K562 (cell line): ENCODE measurements around the gene TBX6. TPM values are rescaled to one million over a fixed set of nuclear protein-coding genes. Genes with fewer than 3 reads are reported as not detected.
A peak's percentile ranks its signal among the peaks of the same experiment; 100 is the strongest.

Experiments used
- BMI1 ChIP-seq: fragments of 150-350 bp; IDR thresholded peaks from 2 replicates; pipeline ENCODE4 v1.6.1; 2014; ENCODE audit warnings: low read length
- CEBPB ChIP-seq: fragments of 450-650 bp; IDR thresholded peaks from 2 replicates; pipeline ENCODE4 v1.6.1; 2016; ENCODE audit warnings: missing genetic modification characterization, missing compliant biosample characterization
- CREB1 ChIP-seq, 2 experiments: sonication (generic) in 1 of 2; formaldehyde crosslinking in 1 of 2; IDR thresholded peaks; 2 replicates each; pipeline versions ENCODE4 v1.6.1 to v1.8.0; 2012 to 2022; ENCODE audit warnings: inconsistent platforms in 1 of 2, mild to moderate bottlenecking in 1 of 2, missing genetic modification reagents in 1 of 2, moderate library complexity in 1 of 2
- DNMT1 ChIP-seq: fragments of 450-650 bp; IDR thresholded peaks from 2 replicates; pipeline ENCODE4 v1.6.1; 2016; ENCODE audit warnings: antibody characterized with exemption, mild to moderate bottlenecking
- E2F3 ChIP-seq: fragments of 250-450 bp; sonication (Bioruptor Pico); IDR thresholded peaks from 2 replicates; pipeline ENCODE4 v1.4.0; 2020; ENCODE audit warnings: mild to moderate bottlenecking
- EHMT2 ChIP-seq: fragments of 450-650 bp; IDR thresholded peaks from 2 replicates; pipeline ENCODE4 v1.6.1; 2018; ENCODE audit warnings: antibody characterized with exemption
- FOXM1 ChIP-seq, 2 experiments: fragments of 450-650 bp in 1 of 2; sonication (generic) in 1 of 2; formaldehyde crosslinking in 1 of 2; IDR thresholded peaks; 2 replicates each; pipeline versions ENCODE4 v1.6.1 to v1.9.0; 2017 to 2022; ENCODE audit warnings: low read depth in 2 of 2, mild to moderate bottlenecking in 2 of 2, missing genetic modification reagents in 1 of 2, moderate library complexity in 1 of 2
- HDAC1 ChIP-seq, 2 experiments: fragments of 450-650 bp; IDR thresholded peaks; 2 replicates each; pipeline ENCODE4 v1.6.1; 2016 to 2017; ENCODE audit warnings: inconsistent platforms in 1 of 2, mild to moderate bottlenecking in 1 of 2, moderate library complexity in 1 of 2
- HDAC2 ChIP-seq: fragments of 450-650 bp; IDR thresholded peaks from 2 replicates; pipeline ENCODE4 v1.6.1; 2016; ENCODE audit warnings: mild to moderate bottlenecking
- LCOR ChIP-seq: sonication (generic); formaldehyde crosslinking; IDR thresholded peaks from 2 replicates; pipeline ENCODE4 v1.8.0; 2022; ENCODE audit warnings: mild to moderate bottlenecking, missing genetic modification reagents
- MXI1 ChIP-seq: IDR thresholded peaks from 2 replicates; pipeline ENCODE4 v1.6.1; 2011; ENCODE audit warnings: low read depth, mild to moderate bottlenecking, improper control_type of control experiment, low read length
- NFIC ChIP-seq: fragments of 450-650 bp; IDR thresholded peaks from 2 replicates; pipeline ENCODE4 v1.6.1; 2017; ENCODE audit warnings: mild to moderate bottlenecking, inconsistent platforms
- RB1 ChIP-seq: fragments of 450-650 bp; IDR thresholded peaks from 2 replicates; pipeline ENCODE4 v1.6.1; 2017; ENCODE audit warnings: low read depth, mild to moderate bottlenecking
- RBM39 ChIP-seq: fragments of 200-400 bp; formaldehyde crosslinking; optimal IDR thresholded peaks from 2 replicates; pipeline ENCODE3; 2018; ENCODE audit warnings: low read depth, low read length
- RNF2 ChIP-seq: sonication (generic); IDR thresholded peaks from 2 replicates; pipeline ENCODE4 v1.6.1; 2016
- RUNX1 ChIP-seq: sonication (generic); IDR thresholded peaks from 2 replicates; pipeline ENCODE4 v1.6.1; 2016; ENCODE audit warnings: antibody characterized with exemption, low read depth
- SMARCC2 ChIP-seq: fragments of 450-650 bp; IDR thresholded peaks from 2 replicates; pipeline ENCODE4 v1.6.1; 2017; ENCODE audit warnings: antibody characterized with exemption, moderate library complexity, mild to moderate bottlenecking, low read depth
- ZNF12 ChIP-seq: sonication (generic); formaldehyde crosslinking; IDR thresholded peaks from 2 replicates; pipeline ENCODE4 v1.4.0; 2020; ENCODE audit warnings: mild to moderate bottlenecking, missing genetic modification reagents
- ZNF3 ChIP-seq: fragments of 250-450 bp; sonication (Bioruptor Pico); IDR thresholded peaks from 2 replicates; pipeline ENCODE4 v1.5.0; 2021; ENCODE audit warnings: mild to moderate bottlenecking, moderate library complexity
- ZNF589 ChIP-seq: fragments of 200-800 bp; sonication (Bioruptor generic); IDR thresholded peaks from 2 replicates; pipeline ENCODE4 v1.6.1; 2016; ENCODE audit warnings: low read depth, missing genetic modification characterization, missing compliant biosample characterization
- ZNF766 ChIP-seq: fragments of 200-800 bp; sonication (Bioruptor generic); conservative IDR thresholded peaks from 2 replicates; pipeline ENCODE4 v1.6.1; 2016; ENCODE audit warnings: missing genetic modification characterization, missing compliant biosample characterization
- polyA plus RNA-seq, 8 experiments: library from polyadenylated mRNA; depleted of rRNA in 4 of 8; stranded (reverse) in 5 of 8; unstranded in 3 of 8; fragments of >200 nt; fragmentation: Nextera tagmentation in 2 of 8; fragmentation: Illumina TruSeq in 1 of 8; extraction: Ambion mirVana in 2 of 8; extraction: Trizol in 1 of 8; gene quantifications; 2 replicates each; pipeline versions ENCODE4 v1.2.1 to v1.2.3, GENCODE V29; 2011 to 2014; ENCODE audit warnings: inconsistent platforms in 1 of 8, missing spikeins in 1 of 8
- total RNA-seq, 7 experiments: library from RNA; depleted of rRNA in 6 of 7; stranded (reverse); fragments of >200 nt in 6 of 7; fragmentation: Illumina TruSeq in 2 of 7; extraction: Trizol in 2 of 7; gene quantifications; 2 replicates each; pipeline versions ENCODE4 v1.2.1 to v1.2.3, GENCODE V29; 2011 to 2021; ENCODE audit warnings: low replicate concordance in 1 of 7
- TF ChIP-seq, protein P1 (sequence below): fragments of 250-450 bp; sonication (Bioruptor Pico); IDR thresholded peaks from 2 replicates; pipeline ENCODE4 v1.4.0; 2020; ENCODE audit warnings: borderline replicate concordance
- TF ChIP-seq, protein P2 (sequence below): sonication (generic); formaldehyde crosslinking; IDR thresholded peaks from 2 replicates; pipeline ENCODE4 v1.8.0; 2022; ENCODE audit warnings: mild to moderate bottlenecking, missing genetic modification reagents
- TF ChIP-seq, protein P3 (sequence below): fragments of 200-800 bp; sonication (Bioruptor generic); IDR thresholded peaks from 2 replicates; pipeline ENCODE4 v1.6.1; 2017; ENCODE audit warnings: missing genetic modification characterization, missing compliant biosample characterization
- TF ChIP-seq, protein P4 (sequence below): fragments of 450-650 bp; IDR thresholded peaks from 2 replicates; pipeline ENCODE4 v1.6.1; 2016; ENCODE audit warnings: antibody characterized with exemption

TBX6 gene
- total and polyA plus RNA-seq, 9 of the 15 experiments (the other 6 are each of a cell fraction or from before 2014, with no cell fraction given): 0.07 to 0.58 (median 0.11) TPM; not detected in 2

DNA sequence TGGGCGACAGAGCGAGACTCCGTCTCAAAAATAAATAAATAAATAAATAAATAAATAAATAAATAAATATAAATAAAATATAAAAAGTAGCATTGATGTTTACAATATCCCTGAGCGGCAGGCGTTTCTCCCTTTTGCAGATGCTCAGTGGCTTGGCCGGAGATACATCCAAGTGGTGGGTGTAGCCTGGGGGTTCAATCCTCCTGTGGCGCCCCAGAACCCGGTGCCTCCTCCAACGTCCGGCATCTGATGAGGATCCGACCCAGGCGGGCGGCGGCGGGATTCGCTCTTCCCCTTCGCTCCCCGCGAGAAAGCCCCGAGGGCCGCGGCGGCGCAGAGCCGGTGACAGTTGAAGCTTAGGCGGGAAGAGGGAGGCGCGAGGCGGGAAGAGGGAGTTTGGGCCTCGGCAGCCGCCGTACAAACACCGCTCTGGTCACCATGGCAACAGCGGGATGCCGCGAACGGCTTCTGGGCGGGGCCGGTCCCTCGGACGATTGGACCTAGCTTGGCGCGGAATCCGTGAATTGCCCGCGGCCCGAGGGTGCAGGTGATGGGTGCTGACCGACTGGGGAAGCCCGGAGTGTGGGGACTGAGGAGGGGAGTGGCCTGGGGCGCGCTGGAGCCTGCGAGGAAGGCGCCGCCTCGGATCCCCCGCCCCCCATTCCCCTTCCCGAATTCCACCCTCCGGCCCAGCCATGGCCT lies 38.9 kb downstream of the TBX6 start (continued):
- TF ChIP-seq LCOR (CRISPR knock-in tag) (peak; percentile 99), NFIC (peak; percentile 47), ZNF12 (CRISPR knock-in tag) (0 out of 2 replicates have a peak, but pooled peaks have one; percentile 43), MXI1 (peak; percentile 77; the same call in 1 of the 2 replicates), FOXM1 (IDR thresholded peaks at IDR 0.05; ENCODE audit: low read depth) (0 out of 2 replicates have a peak, but pooled peaks have one; percentile 54), FOXM1 (CRISPR knock-in tag; IDR thresholded peaks at IDR 0.05; ENCODE audit: low read depth) (peak; percentile 94), RBM39 (no peak), ZNF3 (no peak), BMI1 (peak; percentile 92), CEBPB (tag) (no peak; the same call in 1 of the 2 replicates), RUNX1 (0 out of 2 replicates have a peak, but pooled peaks have one; percentile 73), HDAC2 (peak; percentile 59; the same call in 1 of the 2 replicates), ZNF589 (CRISPR knock-in tag) (no peak), SMARCC2 (no peak), CREB1 (IDR thresholded peaks at IDR 0.05) (peak; percentile 49; the same call in 1 of the 2 replicates), CREB1 (CRISPR knock-in tag; IDR thresholded peaks at IDR 0.05) (peak; percentile 71), EHMT2 (no peak), DNMT1 (no peak), E2F3 (CRISPR knock-in tag) (peak; percentile 100), HDAC1 (IDR thresholded peaks at IDR 0.05) (peak in 1 of 2 experiments; percentile 89; a peak in 2 of 4 replicates), RB1 (peak; percentile 100), RNF2 (peak; percentile 96), ZNF766 (CRISPR knock-in tag) (0 out of 2 replicates have a peak, but pooled peaks have one; percentile 43)
- TF ChIP-seq, protein P1, sequence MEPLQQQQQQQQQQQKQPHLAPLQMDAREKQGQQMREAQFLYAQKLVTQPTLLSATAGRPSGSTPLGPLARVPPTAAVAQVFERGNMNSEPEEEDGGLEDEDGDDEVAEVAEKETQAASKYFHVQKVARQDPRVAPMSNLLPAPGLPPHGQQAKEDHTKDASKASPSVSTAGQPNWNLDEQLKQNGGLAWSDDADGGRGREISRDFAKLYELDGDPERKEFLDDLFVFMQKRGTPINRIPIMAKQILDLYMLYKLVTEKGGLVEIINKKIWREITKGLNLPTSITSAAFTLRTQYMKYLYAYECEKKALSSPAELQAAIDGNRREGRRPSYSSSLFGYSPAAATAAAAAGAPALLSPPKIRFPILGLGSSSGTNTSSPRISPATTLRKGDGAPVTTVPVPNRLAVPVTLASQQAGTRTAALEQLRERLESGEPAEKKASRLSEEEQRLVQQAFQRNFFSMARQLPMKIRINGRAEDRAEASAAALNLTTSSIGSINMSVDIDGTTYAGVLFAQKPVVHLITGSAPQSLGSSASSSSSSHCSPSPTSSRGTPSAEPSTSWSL (CRISPR knock-in tag): no peak
- TF ChIP-seq, protein P2, sequence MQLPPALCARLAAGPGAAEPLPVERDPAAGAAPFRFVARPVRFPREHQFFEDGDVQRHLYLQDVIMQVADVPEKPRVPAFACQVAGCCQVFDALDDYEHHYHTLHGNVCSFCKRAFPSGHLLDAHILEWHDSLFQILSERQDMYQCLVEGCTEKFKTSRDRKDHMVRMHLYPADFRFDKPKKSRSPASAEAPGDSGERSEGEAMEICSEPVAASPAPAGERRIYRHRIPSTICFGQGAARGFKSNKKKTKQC (CRISPR knock-in tag): peak; percentile 98
- TF ChIP-seq, protein P3, sequence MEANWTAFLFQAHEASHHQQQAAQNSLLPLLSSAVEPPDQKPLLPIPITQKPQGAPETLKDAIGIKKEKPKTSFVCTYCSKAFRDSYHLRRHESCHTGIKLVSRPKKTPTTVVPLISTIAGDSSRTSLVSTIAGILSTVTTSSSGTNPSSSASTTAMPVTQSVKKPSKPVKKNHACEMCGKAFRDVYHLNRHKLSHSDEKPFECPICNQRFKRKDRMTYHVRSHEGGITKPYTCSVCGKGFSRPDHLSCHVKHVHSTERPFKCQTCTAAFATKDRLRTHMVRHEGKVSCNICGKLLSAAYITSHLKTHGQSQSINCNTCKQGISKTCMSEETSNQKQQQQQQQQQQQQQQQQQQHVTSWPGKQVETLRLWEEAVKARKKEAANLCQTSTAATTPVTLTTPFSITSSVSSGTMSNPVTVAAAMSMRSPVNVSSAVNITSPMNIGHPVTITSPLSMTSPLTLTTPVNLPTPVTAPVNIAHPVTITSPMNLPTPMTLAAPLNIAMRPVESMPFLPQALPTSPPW (CRISPR knock-in tag): peak; percentile 57
- TF ChIP-seq, protein P4, sequence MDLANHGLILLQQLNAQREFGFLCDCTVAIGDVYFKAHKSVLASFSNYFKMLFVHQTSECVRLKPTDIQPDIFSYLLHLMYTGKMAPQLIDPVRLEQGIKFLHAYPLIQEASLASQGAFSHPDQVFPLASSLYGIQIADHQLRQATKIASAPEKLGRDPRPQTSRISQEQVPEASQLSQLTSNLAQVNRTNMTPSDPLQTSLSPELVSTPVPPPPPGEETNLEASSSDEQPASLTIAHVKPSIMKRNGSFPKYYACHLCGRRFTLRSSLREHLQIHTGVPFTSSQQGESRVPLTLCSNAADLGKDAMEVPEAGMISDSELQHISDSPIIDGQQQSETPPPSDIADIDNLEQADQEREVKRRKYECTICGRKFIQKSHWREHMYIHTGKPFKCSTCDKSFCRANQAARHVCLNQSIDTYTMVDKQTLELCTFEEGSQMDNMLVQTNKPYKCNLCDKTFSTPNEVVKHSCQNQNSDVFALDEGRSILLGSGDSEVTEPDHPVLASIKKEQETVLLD: peak; percentile 27; the same call in 1 of the 2 replicates
